Measurements from ENCODE around the gene MRPL43. TPM values are rescaled to one million over a fixed set of nuclear protein-coding genes. Genes with fewer than 3 reads are reported as not detected.

MRPL43 gene
- total and polyA plus RNA-seq, 2 donors (not counting 3 experiments of a cell fraction or from before 2014, with no cell fraction given), result 75.0 to 144 TPM

- H3K27ac ChIP-seq (ENCODE audit: insufficient read depth, low read depth, low read length), result no peak overlapping the region
- intact Hi-C loops (cut with micrococcal nuclease), result no loop called here
- H3K9me1 ChIP-seq (replicated peaks; ENCODE audit: control insufficient read depth, extremely low read depth, insufficient read depth, low read length), result no peaks in the 10 kb centered on the region
- dilution Hi-C loops (cut with MboI; ENCODE audit: extremely low pct_ligation_motif_present, low sequenced_read_pairs), result no loop called here
- H4K20me1 ChIP-seq (replicated peaks; ENCODE audit: control insufficient read depth, extremely low read depth, insufficient read depth, low read length), result no peaks in the 10 kb centered on the region
- BruUV-seq (replicated peaks), result no TSS peak
- H2AFZ ChIP-seq (ENCODE audit: low read depth, low read length), result no peak overlapping the region
- FAIRE-seq, result no peak
- no peak overlapping the region for H3K4me2 ChIP-seq (ENCODE audit: insufficient read depth, low read length)
- no peak overlapping the region for H3K4me3 ChIP-seq (replicated peaks in 1 of 3; ENCODE audit: insufficient read depth in 1 of 3, low read depth in 1 of 3, low read length in 3 of 3)
- peaks cover 16% of the 10 kb centered on the region for H3K4me1 ChIP-seq (ENCODE audit: control insufficient read depth, extremely low read depth, insufficient read depth, low read length)
- POLR2A ChIA-PET, result no interaction called here
- DNase-seq (ENCODE audit: low read depth, low spot score), result no peak
- H3K36me3 ChIP-seq (ENCODE audit: control insufficient read depth in 2 of 2, extremely low read depth in 1 of 2, insufficient read depth in 2 of 2, low read length in 2 of 2), result peaks cover 18 to 46% of the 10 kb centered on the region in 2 experiments
- H3K9ac ChIP-seq (replicated peaks; ENCODE audit: extremely low read depth, insufficient read depth, low read length), result no peak overlapping the region
- no peaks in the 10 kb centered on the region for H3K9me3 ChIP-seq (replicated peaks; ENCODE audit: control insufficient read depth, insufficient read depth, low read length)
- TF ChIP-seq JUN (IDR thresholded peaks at IDR 0.05; ENCODE audit: borderline replicate concordance, insufficient read depth, insufficient read length, low read depth) (no peak), POLR2AphosphoS5 (IDR thresholded peaks at IDR 0.05; ENCODE audit: insufficient read depth, low read depth, low read length) (no peak), POLR2A (IDR thresholded peaks at IDR 0.05; ENCODE audit: low read depth, low read length) (no peak), MAX (IDR thresholded peaks at IDR 0.05; ENCODE audit: insufficient read depth, insufficient read length) (no peak), GATA2 (IDR thresholded peaks at IDR 0.05; ENCODE audit: insufficient read depth, insufficient read length, low read depth, low read length) (no peak), FOS (IDR thresholded peaks at IDR 0.05; ENCODE audit: borderline replicate concordance, insufficient read depth, low read length) (no peak), EZH2 (IDR thresholded peaks at IDR 0.05; ENCODE audit: borderline replicate concordance, low read depth, low read length, severe bottlenecking) (no peak), MYC (IDR thresholded peaks at IDR 0.05; ENCODE audit: low read depth, low read length) (no peak)
- TF ChIP-seq, protein P1, sequence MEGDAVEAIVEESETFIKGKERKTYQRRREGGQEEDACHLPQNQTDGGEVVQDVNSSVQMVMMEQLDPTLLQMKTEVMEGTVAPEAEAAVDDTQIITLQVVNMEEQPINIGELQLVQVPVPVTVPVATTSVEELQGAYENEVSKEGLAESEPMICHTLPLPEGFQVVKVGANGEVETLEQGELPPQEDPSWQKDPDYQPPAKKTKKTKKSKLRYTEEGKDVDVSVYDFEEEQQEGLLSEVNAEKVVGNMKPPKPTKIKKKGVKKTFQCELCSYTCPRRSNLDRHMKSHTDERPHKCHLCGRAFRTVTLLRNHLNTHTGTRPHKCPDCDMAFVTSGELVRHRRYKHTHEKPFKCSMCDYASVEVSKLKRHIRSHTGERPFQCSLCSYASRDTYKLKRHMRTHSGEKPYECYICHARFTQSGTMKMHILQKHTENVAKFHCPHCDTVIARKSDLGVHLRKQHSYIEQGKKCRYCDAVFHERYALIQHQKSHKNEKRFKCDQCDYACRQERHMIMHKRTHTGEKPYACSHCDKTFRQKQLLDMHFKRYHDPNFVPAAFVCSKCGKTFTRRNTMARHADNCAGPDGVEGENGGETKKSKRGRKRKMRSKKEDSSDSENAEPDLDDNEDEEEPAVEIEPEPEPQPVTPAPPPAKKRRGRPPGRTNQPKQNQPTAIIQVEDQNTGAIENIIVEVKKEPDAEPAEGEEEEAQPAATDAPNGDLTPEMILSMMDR (IDR thresholded peaks at IDR 0.05; ENCODE audit: extremely low read depth in 1 of 2, insufficient read depth in 1 of 2, low read depth in 1 of 2, low read length in 2 of 2), result no peak
- H3K27me3 ChIP-seq (ENCODE audit: control insufficient read depth in 2 of 2, insufficient read depth in 2 of 2, low read length in 2 of 2), result no peaks in the 10 kb centered on the region
- CTCF ChIA-PET, result interaction anchor here (1.7 to 9.9 kb wide), 3 partner anchors 16 to 38 kb away, joined by 3 to 104 read pairs (median 4); no protein-coding TSS in a partner anchor
- peaks cover 11% of the 10 kb centered on the region for H3K79me2 ChIP-seq (ENCODE audit: control insufficient read depth, insufficient read depth, low read length)
These were observed 48.8 kb upstream of the MRPL43 start for GRCh38 chr10:101035916-101036702.
